SK-N-MC (cell line): Measurements from ENCODE around the gene TRMT5.

Experiments used
- DNase-seq: peaks from one replicate; pipeline ENCODE4 v3.0.0-alpha.2; 2011; ENCODE audit warnings: low read depth, low spot score
- H3K27ac ChIP-seq: fragments of 200-600 bp; sonication (generic); 2 replicates; pipeline ENCODE4 v1.5.1; 2016; ENCODE audit warnings: mixed run types
- H3K36me3 ChIP-seq: fragments of 200-600 bp; sonication (generic); 2 replicates; pipeline ENCODE4 v1.6.1; 2017; ENCODE audit warnings: antibody characterized with exemption, low read length, mixed read lengths; ENCODE audit not compliant: insufficient read depth
- H3K4me3 ChIP-seq: fragments of 200-600 bp; sonication (generic); 2 replicates; pipeline ENCODE4 v1.5.1; 2016
- H3K9ac ChIP-seq: fragments of 200-600 bp; sonication (generic); 2 replicates; pipeline ENCODE4 v1.8.0; 2017; ENCODE audit warnings: mixed run types, mixed read lengths; ENCODE audit not compliant: insufficient read length
- H3K9me3 ChIP-seq: fragments of 200-600 bp; sonication (generic); 2 replicates; pipeline ENCODE4 v1.6.1; 2017; ENCODE audit warnings: low read depth, mild to moderate bottlenecking, antibody characterized with exemption, low read length, moderate library complexity, mixed read lengths
- EZH2 ChIP-seq: fragments of 200-600 bp; sonication (generic); IDR thresholded peaks from one replicate; pipeline ENCODE4 v1.6.1; 2017; ENCODE audit warnings: antibody characterized with exemption
- FOXP2 ChIP-seq: optimal IDR thresholded peaks from 2 replicates; pipeline ENCODE3; 2011; ENCODE audit warnings: mild to moderate bottlenecking, moderate library complexity; ENCODE audit not compliant: insufficient read depth; ENCODE audit errors: extremely low read length, control extremely low read depth
- POLR2AphosphoS5 ChIP-seq: IDR thresholded peaks from 2 replicates; pipeline ENCODE4 v1.6.1; 2012; ENCODE audit warnings: mild to moderate bottlenecking, low read depth, low read length, borderline replicate concordance

TRMT5 gene

GRCh38 chr14:60980811-60981632, at the start of gene TRMT5, which contains the start of gene SLC38A6:
TSS of gene TRMT5 (minus strand) at chr14:60981079. CDS start at chr14:60980973, 106 bp downstream.
TSS of gene SLC38A6 (plus strand) at chr14:60981245. CDS start at chr14:60981278, 33 bp downstream.
- peak; percentile 66 for DNase-seq
- H3K9me3 ChIP-seq: no peaks in the 10 kb centered on the region
- H3K4me3 ChIP-seq: peak within 1 kb of the TSS; percentile 91
- TF ChIP-seq POLR2AphosphoS5: peak; percentile 93
- TF ChIP-seq EZH2: no peak
- peak within 1 kb of the TSS; percentile 65 for H3K27ac ChIP-seq
- H3K36me3 ChIP-seq: peaks cover 49% of the 10 kb centered on the region
- H3K9ac ChIP-seq: peak within 1 kb of the TSS; percentile 96

GRCh38 chr14:61026526-61026925, 45.6 kb upstream of the TRMT5 start:
- no peak for TF ChIP-seq FOXP2
- TF ChIP-seq POLR2AphosphoS5: no peak
- no peak for TF ChIP-seq EZH2
- no peak overlapping the region for H3K27ac ChIP-seq

GRCh38 chr14:61025251-61026223, 44.7 kb upstream of the TRMT5 start:
- TF ChIP-seq POLR2AphosphoS5 (no peak), FOXP2 (peak; percentile 54)
- Histone ChIP-seq H3K27ac (peak overlapping the region; percentile 42), H3K36me3 (no peaks in the 10 kb centered on the region), H3K9me3 (no peaks in the 10 kb centered on the region), H3K4me3 (peak overlapping the region; percentile 26; the same call in 1 of the 2 replicates), H3K9ac (peak overlapping the region; percentile 2)
- DNase-seq: peak; percentile 67

More at GRCh38 chr14:61026526-61026925, 45.6 kb upstream of the TRMT5 start:
- Histone ChIP-seq H3K9me3 (no peaks in the 10 kb centered on the region), H3K9ac (peak overlapping the region; percentile 2), H3K36me3 (no peaks in the 10 kb centered on the region), H3K4me3 (no peak overlapping the region)
- DNase-seq: no peak

GRCh38 chr14:61019537-61019936, 38.7 kb upstream of the TRMT5 start:
- no peak for TF ChIP-seq POLR2AphosphoS5
- no peak for TF ChIP-seq FOXP2
- no peak for TF ChIP-seq EZH2
- Histone ChIP-seq H3K9ac (no peak overlapping the region), H3K9me3 (no peaks in the 10 kb centered on the region), H3K36me3 (no peaks in the 10 kb centered on the region), H3K27ac (no peak overlapping the region), H3K4me3 (no peak overlapping the region)
- DNase-seq: no peak

GRCh38 chr14:61003571-61003970, 22.7 kb upstream of the TRMT5 start:
- H3K27ac ChIP-seq: no peak overlapping the region
- no peak overlapping the region for H3K9ac ChIP-seq
- TF ChIP-seq EZH2: no peak
- TF ChIP-seq FOXP2: no peak
- TF ChIP-seq POLR2AphosphoS5: no peak
- H3K4me3 ChIP-seq: no peak overlapping the region
- no peak for DNase-seq
- H3K9me3 ChIP-seq: no peaks in the 10 kb centered on the region; the same call in 1 of the 2 replicates
- no peaks in the 10 kb centered on the region for H3K36me3 ChIP-seq

GRCh38 chr14:60999536-60999935, 18.7 kb upstream of the TRMT5 start:
- Histone ChIP-seq H3K9me3 (no peaks in the 10 kb centered on the region), H3K36me3 (no peaks in the 10 kb centered on the region), H3K9ac (no peak overlapping the region), H3K27ac (no peak overlapping the region), H3K4me3 (no peak overlapping the region)
- DNase-seq: no peak
- no peak for TF ChIP-seq FOXP2
- TF ChIP-seq EZH2: no peak
- no peak for TF ChIP-seq POLR2AphosphoS5

GRCh38 chr14:60998617-60999016, 17.7 kb upstream of the TRMT5 start:
- H3K9ac ChIP-seq: no peak overlapping the region
- peaks cover 4% of the 10 kb centered on the region; the same call in 1 of the 2 replicates for H3K36me3 ChIP-seq
- TF ChIP-seq EZH2: no peak
- TF ChIP-seq POLR2AphosphoS5: no peak
- no peak for TF ChIP-seq FOXP2
- no peak overlapping the region for H3K4me3 ChIP-seq
- no peak overlapping the region for H3K27ac ChIP-seq
- no peak for DNase-seq
- no peaks in the 10 kb centered on the region for H3K9me3 ChIP-seq

GRCh38 chr14:60989599-60989998, 8.7 kb upstream of the TRMT5 start:
- DNase-seq: no peak
- Histone ChIP-seq H3K9me3 (no peaks in the 10 kb centered on the region), H3K9ac (no peak overlapping the region), H3K36me3 (peaks cover 47% of the 10 kb centered on the region), H3K4me3 (no peak overlapping the region), H3K27ac (no peak overlapping the region)
- TF ChIP-seq EZH2 (no peak), POLR2AphosphoS5 (no peak), FOXP2 (no peak)
